A549 (cell line): Measurements from ENCODE around the gene TJP3. TPM values are rescaled to one million over a fixed set of nuclear protein-coding genes. Genes with fewer than 3 reads are reported as not detected.

Experiments
- ATAC-seq, 2 experiments: fragments of 200-7000 bp in 1 of 2; fragments of >200 bp in 1 of 2; cut with Nextera tagmentation in 1 of 2; cut with Tn5 transposase in 1 of 2; 3 replicates each; pipeline versions ENCODE4 v1.8.0 to v1.9.1; 2018 to 2020; ENCODE audit warnings: mild to moderate bottlenecking in 1 of 2, moderate library complexity in 1 of 2
- CTCF ChIA-PET: fragments of 300-600 bp; sonication (Branson Sonifier 250); formaldehyde crosslinking; extraction: SDS; loops from one replicate; lab custom pipeline; 2021; ENCODE audit warnings: antibody characterized with exemption, inconsistent platforms; lab: Yijun Ruan, JAX
- POLR2A ChIA-PET: fragments of 350-600 bp; formaldehyde crosslinking; extraction: SDS; loops from one replicate; lab custom pipeline; 2021; ENCODE audit warnings: antibody characterized with exemption, inconsistent platforms; lab: Yijun Ruan, JAX
- DNase-seq, 2 experiments: peaks; one replicate each; pipeline versions ENCODE4 v3.0.0 to v3.0.0-alpha.2; 2011 to 2016; ENCODE audit warnings: low read depth in 1 of 2, low spot score in 1 of 2
- FAIRE-seq: peaks from 2 replicates; lab custom pipeline; 2011; peaks lifted over from hg19 to GRCh38; lab: Jason Lieb, UNC
- H3K27ac ChIP-seq, 2 experiments: fragments of >200 bp; sonication (Bioruptor Twin); formaldehyde crosslinking; 3 replicates each; pipeline ENCODE4 v1.5.1; 2016 to 2017
- H3K4me1 ChIP-seq: fragments of >200 bp; sonication (Bioruptor Twin); formaldehyde crosslinking; 3 replicates; pipeline ENCODE4 v1.6.1; 2016
- H3K4me2 ChIP-seq: fragments of >200 bp; sonication (Bioruptor Twin); formaldehyde crosslinking; 3 replicates; pipeline ENCODE4 v1.6.1; 2016
- H3K4me3 ChIP-seq: fragments of >200 bp; sonication (Bioruptor Twin); formaldehyde crosslinking; 3 replicates; pipeline ENCODE4 v1.5.1; 2016
- H3K9me3 ChIP-seq: fragments of >200 bp; sonication (Bioruptor Twin); formaldehyde crosslinking; 3 replicates; pipeline ENCODE4 v1.6.1; 2016
- BHLHE40 ChIP-seq: IDR thresholded peaks from 2 replicates; pipeline ENCODE4 v1.6.1; 2012; ENCODE audit warnings: low read depth, low read length, inconsistent platforms
- CEBPB ChIP-seq, 2 experiments: fragments of >200 bp in 1 of 2; sonication (Bioruptor Twin) in 1 of 2; formaldehyde crosslinking in 1 of 2; IDR thresholded peaks; 2 replicates each; pipeline ENCODE4 v1.6.1; 2012 to 2016
- CHD4 ChIP-seq: fragments of 200-600 bp; sonication (generic); IDR thresholded peaks from 2 replicates; pipeline ENCODE4 v1.6.1; 2016; ENCODE audit warnings: antibody characterized with exemption, mild to moderate bottlenecking, borderline replicate concordance
- EHF ChIP-seq: fragments of 250-450 bp; sonication (Bioruptor Pico); IDR thresholded peaks from 2 replicates; pipeline ENCODE4 v1.5.0; 2020; ENCODE audit warnings: mild to moderate bottlenecking
- FOSB ChIP-seq: fragments of 250-450 bp; sonication (Bioruptor Pico); IDR thresholded peaks from 2 replicates; pipeline ENCODE4 v1.5.0; 2020; ENCODE audit warnings: mild to moderate bottlenecking, moderate library complexity
- FOSL2 ChIP-seq, 2 experiments: fragments of 450-650 bp in 1 of 2; fragments of >200 bp in 1 of 2; sonication (Bioruptor Twin) in 1 of 2; formaldehyde crosslinking; IDR thresholded peaks; 2 replicates each; pipeline versions ENCODE4 v1.5.0 to v1.6.1; 2016 to 2020; ENCODE audit warnings: mild to moderate bottlenecking in 1 of 2, moderate library complexity in 1 of 2
- HOXA7 ChIP-seq: fragments of 250-450 bp; sonication (Bioruptor Pico); IDR thresholded peaks from 2 replicates; pipeline ENCODE4 v1.5.0; 2020; ENCODE audit warnings: mild to moderate bottlenecking, moderate library complexity
- HOXB13 ChIP-seq: fragments of 250-450 bp; sonication (Bioruptor Pico); IDR thresholded peaks from 2 replicates; pipeline ENCODE4 v1.5.0; 2020; ENCODE audit warnings: low read depth, mild to moderate bottlenecking, moderate library complexity
- KDM1A ChIP-seq: fragments of 200-600 bp; sonication (generic); IDR thresholded peaks from 2 replicates; pipeline ENCODE4 v1.6.1; 2016; ENCODE audit warnings: low read depth, mild to moderate bottlenecking
- MAZ ChIP-seq: fragments of 150-350 bp; IDR thresholded peaks from 2 replicates; pipeline ENCODE4 v1.6.1; 2014; ENCODE audit warnings: antibody characterized with exemption, low read depth, low read length, borderline replicate concordance
- MYC ChIP-seq: IDR thresholded peaks from 2 replicates; pipeline ENCODE4 v1.6.1; 2012; ENCODE audit warnings: mild to moderate bottlenecking, inconsistent platforms, low read length, improper control_type of control experiment, borderline replicate concordance
- NR3C1 ChIP-seq: fragments of >200 bp; sonication (Bioruptor Twin); formaldehyde crosslinking; IDR thresholded peaks from 3 replicates; pipeline ENCODE4 v1.6.1; 2017
- POLR2A ChIP-seq: IDR thresholded peaks from 2 replicates; pipeline ENCODE4 v1.6.1; 2012; ENCODE audit warnings: mild to moderate bottlenecking, low read length
- POLR2AphosphoS2 ChIP-seq: conservative IDR thresholded peaks from 2 replicates; pipeline ENCODE4 v1.6.1; 2012; ENCODE audit warnings: low read length, improper control_type of control experiment, inconsistent platforms
- RNF2 ChIP-seq: fragments of 200-600 bp; sonication (generic); IDR thresholded peaks from 2 replicates; pipeline ENCODE4 v1.6.1; 2016; ENCODE audit warnings: low read depth, mild to moderate bottlenecking, antibody characterized with exemption, moderate library complexity, borderline replicate concordance
- WGBS: methylation state at CpG from one replicate; pipeline ENCODE4 v1.1.6; 2017; ENCODE audit errors: missing lambda C conversion rate; 5-methylcytosine and 5-hydroxymethylcytosine counted together
- polyA plus RNA-seq, 4 experiments: library from polyadenylated mRNA; depleted of rRNA in 3 of 4; stranded (reverse); fragments of >200 nt; fragmentation: RNase III in 1 of 4; extraction: RNeasy Plus Mini Kit Qiagen cat#74134 plus additional on column Dnase treatment in 1 of 4; gene quantifications; 2 replicates in 3 of 4; 3 replicates in 1 of 4; pipeline ENCODE4 v1.2.3, GENCODE V29; 2011 to 2017
- TF ChIP-seq, protein P1 (sequence below): fragments of 250-450 bp; sonication (Bioruptor Pico); IDR thresholded peaks from 2 replicates; pipeline ENCODE4 v1.5.0; 2020; ENCODE audit warnings: low read depth, mild to moderate bottlenecking, moderate library complexity
- TF ChIP-seq, protein P2 (sequence below): fragments of 200-600 bp; sonication (generic); IDR thresholded peaks from 2 replicates; pipeline ENCODE4 v1.6.1; 2016; ENCODE audit warnings: antibody characterized with exemption, mild to moderate bottlenecking, moderate library complexity
- TF ChIP-seq, protein P3 (sequence below): fragments of 450-650 bp; IDR thresholded peaks from 2 replicates; pipeline ENCODE4 v1.6.1; 2014; ENCODE audit warnings: antibody characterized with exemption
- TF ChIP-seq, protein P4 (sequence below): fragments of >200 bp; sonication (Bioruptor Twin); formaldehyde crosslinking; IDR thresholded peaks from 3 replicates; pipeline ENCODE4 v1.5.1; 2016
- TF ChIP-seq, protein P5 (sequence below): fragments of >200 bp; sonication (Bioruptor Twin); formaldehyde crosslinking; IDR thresholded peaks from 3 replicates; pipeline ENCODE4 v1.6.1; 2016

Gene TJP3
- polyA plus RNA-seq, 2 of the 4 experiments (the other 2 are of a cell fraction) = 1.5 to 2.3 TPM

DNA sequence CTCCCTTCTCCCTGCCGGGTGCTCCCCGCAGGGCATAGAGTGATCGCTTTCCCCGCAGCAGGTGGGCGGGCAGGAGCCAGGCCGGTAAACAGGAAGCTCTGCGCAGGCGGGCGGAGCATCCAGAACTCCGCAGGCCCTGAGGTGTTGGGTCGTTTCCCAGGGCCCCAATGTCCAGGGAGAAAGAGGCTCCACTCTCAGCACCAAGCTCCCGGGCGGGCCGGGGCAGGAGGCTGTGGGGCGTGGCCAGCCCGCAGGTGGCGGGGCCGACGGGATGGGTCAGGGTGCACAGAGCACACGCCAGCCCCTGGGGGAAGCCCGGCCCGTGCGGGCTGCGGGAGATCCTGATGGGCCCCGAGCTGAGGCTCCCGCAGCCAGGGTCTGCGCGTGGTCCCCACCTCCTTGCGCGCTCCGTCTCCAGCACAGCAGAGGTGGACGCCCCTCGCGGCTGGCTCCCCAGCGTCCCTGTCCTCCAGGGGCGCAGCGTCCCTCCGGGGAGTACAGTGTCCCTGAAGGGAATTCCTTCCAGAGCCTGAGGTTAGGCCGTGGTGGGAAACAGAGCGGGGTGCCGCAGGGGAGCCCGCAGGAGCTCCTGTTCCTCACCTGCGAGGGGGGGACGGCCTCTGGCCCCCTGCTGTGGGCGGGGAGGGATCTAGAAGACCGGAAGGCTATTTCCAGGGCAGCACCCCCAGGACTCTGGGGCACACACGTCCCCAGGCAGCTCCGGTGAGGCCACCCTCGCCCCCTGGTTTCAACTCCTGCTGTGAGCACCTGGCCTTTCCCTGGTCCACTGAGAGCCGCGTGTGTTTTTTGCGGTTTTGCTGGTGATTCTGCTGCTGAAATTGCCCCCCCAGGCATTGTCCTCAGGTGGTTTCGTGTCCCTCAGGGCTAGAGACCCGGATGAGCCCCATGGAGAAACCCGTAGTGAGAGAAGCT is 20.1 kb upstream of the TJP3 start:
- no peak overlapping the region for H3K27ac ChIP-seq
- ATAC-seq (no peak; a peak in 1 of 6 replicates), DNase-seq (no peak), FAIRE-seq (no peak)
- WGBS = 83% methylated on average over 32 of the region's 55 CpGs
- POLR2A ChIA-PET = no interaction called here
- CTCF ChIA-PET = interaction anchor here (0.6 to 2.2 kb wide), 4 partner anchors 9 to 362 kb away, joined by 3 to 6 read pairs (median 4); partner anchors contain the start of gene PIP5K1C
- H3K4me3 ChIP-seq = no peak overlapping the region
- H3K4me2 ChIP-seq = no peak overlapping the region
- TF ChIP-seq BHLHE40 = no peak
- TF ChIP-seq CHD4 = no peak
- 0 out of 3 replicates have a peak, but pooled peaks cover 2% of the 10 kb centered on the region for H3K4me1 ChIP-seq
- H3K9me3 ChIP-seq = peaks cover 4% of the 10 kb centered on the region; the same call in 1 of the 3 replicates

DNA sequence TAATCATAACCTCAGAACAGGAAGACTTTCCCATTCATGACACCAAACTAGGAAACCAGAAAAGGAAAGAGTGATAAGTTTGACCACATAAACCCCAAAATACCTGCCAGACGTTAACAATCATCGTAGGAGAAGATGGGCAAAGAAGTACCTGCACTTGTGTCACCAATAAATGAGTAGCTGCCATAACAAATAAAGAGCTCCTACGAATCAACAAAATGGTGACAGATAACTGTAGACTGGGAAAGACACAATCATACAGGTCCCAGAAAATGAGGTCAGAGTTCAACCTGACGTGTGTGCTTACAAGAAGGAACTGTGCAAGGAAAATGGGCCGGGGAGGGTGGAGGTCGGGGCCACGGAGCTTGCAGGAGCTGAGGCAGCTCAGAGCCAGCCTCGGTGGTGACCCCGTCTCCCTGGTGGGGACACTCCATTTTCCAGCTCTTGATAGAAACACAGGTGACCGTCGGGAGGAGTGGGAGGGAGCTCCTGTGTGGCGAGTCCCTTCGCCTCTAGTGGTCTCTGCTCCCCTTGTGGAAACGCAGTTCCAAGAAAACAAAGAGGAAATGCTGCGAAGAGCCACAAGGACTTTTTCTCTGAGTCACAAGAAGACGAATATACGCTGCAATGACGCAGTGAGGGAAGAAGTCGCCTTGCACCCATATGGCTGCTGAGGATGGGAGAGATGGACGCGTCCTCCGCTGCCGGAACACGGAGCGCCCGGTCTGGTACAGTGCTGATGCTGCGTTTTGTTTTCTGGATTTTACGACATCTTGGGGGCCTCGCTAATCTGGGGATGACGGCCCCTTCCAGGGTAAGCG is 17.4 kb upstream of the TJP3 start:
- no peak for ATAC-seq
- Histone ChIP-seq H3K4me1 (no peaks in the 10 kb centered on the region), H3K4me3 (no peak overlapping the region), H3K27ac (no peak overlapping the region), H3K9me3 (no peaks in the 10 kb centered on the region), H3K4me2 (no peak overlapping the region)
- no peak for DNase-seq
- TF ChIP-seq, protein P1, sequence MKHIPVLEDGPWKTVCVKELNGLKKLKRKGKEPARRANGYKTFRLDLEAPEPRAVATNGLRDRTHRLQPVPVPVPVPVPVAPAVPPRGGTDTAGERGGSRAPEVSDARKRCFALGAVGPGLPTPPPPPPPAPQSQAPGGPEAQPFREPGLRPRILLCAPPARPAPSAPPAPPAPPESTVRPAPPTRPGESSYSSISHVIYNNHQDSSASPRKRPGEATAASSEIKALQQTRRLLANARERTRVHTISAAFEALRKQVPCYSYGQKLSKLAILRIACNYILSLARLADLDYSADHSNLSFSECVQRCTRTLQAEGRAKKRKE (CRISPR knock-in tag) = no peak
- TF ChIP-seq, protein P2, sequence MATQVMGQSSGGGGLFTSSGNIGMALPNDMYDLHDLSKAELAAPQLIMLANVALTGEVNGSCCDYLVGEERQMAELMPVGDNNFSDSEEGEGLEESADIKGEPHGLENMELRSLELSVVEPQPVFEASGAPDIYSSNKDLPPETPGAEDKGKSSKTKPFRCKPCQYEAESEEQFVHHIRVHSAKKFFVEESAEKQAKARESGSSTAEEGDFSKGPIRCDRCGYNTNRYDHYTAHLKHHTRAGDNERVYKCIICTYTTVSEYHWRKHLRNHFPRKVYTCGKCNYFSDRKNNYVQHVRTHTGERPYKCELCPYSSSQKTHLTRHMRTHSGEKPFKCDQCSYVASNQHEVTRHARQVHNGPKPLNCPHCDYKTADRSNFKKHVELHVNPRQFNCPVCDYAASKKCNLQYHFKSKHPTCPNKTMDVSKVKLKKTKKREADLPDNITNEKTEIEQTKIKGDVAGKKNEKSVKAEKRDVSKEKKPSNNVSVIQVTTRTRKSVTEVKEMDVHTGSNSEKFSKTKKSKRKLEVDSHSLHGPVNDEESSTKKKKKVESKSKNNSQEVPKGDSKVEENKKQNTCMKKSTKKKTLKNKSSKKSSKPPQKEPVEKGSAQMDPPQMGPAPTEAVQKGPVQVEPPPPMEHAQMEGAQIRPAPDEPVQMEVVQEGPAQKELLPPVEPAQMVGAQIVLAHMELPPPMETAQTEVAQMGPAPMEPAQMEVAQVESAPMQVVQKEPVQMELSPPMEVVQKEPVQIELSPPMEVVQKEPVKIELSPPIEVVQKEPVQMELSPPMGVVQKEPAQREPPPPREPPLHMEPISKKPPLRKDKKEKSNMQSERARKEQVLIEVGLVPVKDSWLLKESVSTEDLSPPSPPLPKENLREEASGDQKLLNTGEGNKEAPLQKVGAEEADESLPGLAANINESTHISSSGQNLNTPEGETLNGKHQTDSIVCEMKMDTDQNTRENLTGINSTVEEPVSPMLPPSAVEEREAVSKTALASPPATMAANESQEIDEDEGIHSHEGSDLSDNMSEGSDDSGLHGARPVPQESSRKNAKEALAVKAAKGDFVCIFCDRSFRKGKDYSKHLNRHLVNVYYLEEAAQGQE = no peak
- TF ChIP-seq, protein P3, sequence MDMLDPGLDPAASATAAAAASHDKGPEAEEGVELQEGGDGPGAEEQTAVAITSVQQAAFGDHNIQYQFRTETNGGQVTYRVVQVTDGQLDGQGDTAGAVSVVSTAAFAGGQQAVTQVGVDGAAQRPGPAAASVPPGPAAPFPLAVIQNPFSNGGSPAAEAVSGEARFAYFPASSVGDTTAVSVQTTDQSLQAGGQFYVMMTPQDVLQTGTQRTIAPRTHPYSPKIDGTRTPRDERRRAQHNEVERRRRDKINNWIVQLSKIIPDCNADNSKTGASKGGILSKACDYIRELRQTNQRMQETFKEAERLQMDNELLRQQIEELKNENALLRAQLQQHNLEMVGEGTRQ = no peak
- TF ChIP-seq, protein P4, sequence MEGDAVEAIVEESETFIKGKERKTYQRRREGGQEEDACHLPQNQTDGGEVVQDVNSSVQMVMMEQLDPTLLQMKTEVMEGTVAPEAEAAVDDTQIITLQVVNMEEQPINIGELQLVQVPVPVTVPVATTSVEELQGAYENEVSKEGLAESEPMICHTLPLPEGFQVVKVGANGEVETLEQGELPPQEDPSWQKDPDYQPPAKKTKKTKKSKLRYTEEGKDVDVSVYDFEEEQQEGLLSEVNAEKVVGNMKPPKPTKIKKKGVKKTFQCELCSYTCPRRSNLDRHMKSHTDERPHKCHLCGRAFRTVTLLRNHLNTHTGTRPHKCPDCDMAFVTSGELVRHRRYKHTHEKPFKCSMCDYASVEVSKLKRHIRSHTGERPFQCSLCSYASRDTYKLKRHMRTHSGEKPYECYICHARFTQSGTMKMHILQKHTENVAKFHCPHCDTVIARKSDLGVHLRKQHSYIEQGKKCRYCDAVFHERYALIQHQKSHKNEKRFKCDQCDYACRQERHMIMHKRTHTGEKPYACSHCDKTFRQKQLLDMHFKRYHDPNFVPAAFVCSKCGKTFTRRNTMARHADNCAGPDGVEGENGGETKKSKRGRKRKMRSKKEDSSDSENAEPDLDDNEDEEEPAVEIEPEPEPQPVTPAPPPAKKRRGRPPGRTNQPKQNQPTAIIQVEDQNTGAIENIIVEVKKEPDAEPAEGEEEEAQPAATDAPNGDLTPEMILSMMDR = no peak
- no peak for TF ChIP-seq MAZ
- no peak for TF ChIP-seq POLR2A
- TF ChIP-seq, protein P5, sequence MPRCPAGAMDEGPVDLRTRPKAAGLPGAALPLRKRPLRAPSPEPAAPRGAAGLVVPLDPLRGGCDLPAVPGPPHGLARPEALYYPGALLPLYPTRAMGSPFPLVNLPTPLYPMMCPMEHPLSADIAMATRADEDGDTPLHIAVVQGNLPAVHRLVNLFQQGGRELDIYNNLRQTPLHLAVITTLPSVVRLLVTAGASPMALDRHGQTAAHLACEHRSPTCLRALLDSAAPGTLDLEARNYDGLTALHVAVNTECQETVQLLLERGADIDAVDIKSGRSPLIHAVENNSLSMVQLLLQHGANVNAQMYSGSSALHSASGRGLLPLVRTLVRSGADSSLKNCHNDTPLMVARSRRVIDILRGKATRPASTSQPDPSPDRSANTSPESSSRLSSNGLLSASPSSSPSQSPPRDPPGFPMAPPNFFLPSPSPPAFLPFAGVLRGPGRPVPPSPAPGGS = no peak
- TF ChIP-seq POLR2AphosphoS2 = no peak
- TF ChIP-seq FOSL2 (IDR thresholded peaks at IDR 0.05) = no peak
- TF ChIP-seq FOSL2 (CRISPR knock-in tag; IDR thresholded peaks at IDR 0.05) = no peak
- TF ChIP-seq HOXB13 (CRISPR knock-in tag) = no peak
- no peak for TF ChIP-seq RNF2
- TF ChIP-seq EHF (CRISPR knock-in tag) = no peak
- no peak for TF ChIP-seq NR3C1
- TF ChIP-seq FOSB (CRISPR knock-in tag) = no peak
- TF ChIP-seq KDM1A = no peak
- no peak for TF ChIP-seq CEBPB (IDR thresholded peaks at IDR 0.05)
- TF ChIP-seq MYC = no peak
- no peak for TF ChIP-seq HOXA7
- WGBS = 92% methylated on average over 31 of the region's 31 CpGs
- CTCF ChIA-PET = interaction anchor here (0.8 to 3.0 kb wide), 3 partner anchors 10 to 29 kb away, joined by 3 to 13 read pairs (median 6); no protein-coding TSS in a partner anchor
- POLR2A ChIA-PET = no interaction called here
- no peak for FAIRE-seq
